GM21526 (cell line): ENCODE data around the gene SYVN1.
"Not testable (repeated sequence)": the region's sequence is repeated elsewhere in the genome, so short reads cannot be mapped to it uniquely, and the experiment has no call there.

Experiments used
- ATAC-seq: cut with Tn5 transposase; IDR thresholded peaks from one replicate; pipeline ENCODE4 v1.9.1; 2021; ENCODE audit warnings: moderate library complexity; ENCODE audit not compliant: unreplicated experiment, low FRiP score

SYVN1 gene

DNA sequence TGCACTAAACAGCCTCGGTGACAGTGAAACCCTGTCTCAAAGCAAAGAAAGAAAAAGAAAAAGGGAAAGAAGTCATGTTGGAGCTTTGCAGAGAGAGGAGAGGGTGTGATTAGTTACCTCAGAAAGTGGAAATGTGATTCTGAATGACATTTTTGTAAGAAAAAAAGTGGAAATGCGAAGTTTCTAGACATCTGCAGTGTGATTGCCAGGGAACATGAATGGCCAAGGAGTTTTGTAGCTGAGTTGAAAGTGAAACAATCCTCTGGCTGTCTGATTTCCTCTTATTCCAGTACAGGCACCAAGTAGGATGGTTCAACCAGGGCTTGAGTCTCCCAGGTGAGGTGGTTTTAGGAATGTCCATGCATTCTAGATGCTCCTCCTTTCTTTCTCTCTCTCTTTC, 17.8 kb upstream of the SYVN1 start:
- ATAC-seq, result no peak

GRCh38 chr11:65151331-65151899, 17.1 kb upstream of the SYVN1 start:
- no peak for ATAC-seq

DNA sequence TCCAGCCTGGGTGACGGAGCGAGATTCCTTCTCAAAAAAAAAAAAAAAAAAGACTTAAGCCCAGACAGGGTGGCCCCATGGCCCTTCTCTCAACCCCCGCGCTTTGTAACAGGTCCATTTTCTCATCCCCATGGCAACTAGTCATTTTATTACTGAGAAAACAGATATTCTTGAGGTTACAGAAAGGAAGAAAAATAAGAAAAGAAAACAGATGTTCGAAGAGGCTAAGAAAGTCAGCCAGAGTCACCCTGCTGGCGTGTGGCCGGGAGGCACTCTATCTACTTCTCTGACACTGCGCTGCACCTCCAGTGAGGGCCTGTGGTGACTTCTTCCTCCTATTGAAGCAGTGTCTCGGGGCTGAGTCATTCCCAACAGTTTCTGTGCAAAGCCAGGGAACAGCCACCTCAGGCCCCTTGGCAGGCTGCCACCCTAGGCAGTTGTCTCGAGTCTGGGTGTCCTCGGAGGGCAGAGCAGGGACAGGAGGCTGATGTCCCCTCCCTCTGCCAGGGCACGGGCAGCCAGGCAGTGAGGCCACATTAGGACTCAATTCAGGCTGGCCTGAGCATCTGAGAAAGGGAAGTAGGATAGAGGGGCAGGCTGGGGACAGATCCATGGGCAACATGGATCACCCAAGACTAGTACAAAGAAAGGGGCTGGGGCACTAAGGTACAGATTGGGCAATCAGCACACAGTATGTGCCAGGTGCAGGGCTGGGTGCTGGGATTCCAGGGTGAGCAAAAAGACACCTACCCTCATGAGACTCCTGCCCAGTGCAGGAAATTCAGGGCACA, 16.4 kb upstream of the SYVN1 start:
- ATAC-seq, result no peak

- ATAC-seq, result not testable (repeated sequence)
Measured at GRCh38 chr11:65150131-65150508, 15.8 kb upstream of the SYVN1 start.

GRCh38 chr11:65148657-65149056, 14.3 kb upstream of the SYVN1 start:
- ATAC-seq, result no peak

DNA sequence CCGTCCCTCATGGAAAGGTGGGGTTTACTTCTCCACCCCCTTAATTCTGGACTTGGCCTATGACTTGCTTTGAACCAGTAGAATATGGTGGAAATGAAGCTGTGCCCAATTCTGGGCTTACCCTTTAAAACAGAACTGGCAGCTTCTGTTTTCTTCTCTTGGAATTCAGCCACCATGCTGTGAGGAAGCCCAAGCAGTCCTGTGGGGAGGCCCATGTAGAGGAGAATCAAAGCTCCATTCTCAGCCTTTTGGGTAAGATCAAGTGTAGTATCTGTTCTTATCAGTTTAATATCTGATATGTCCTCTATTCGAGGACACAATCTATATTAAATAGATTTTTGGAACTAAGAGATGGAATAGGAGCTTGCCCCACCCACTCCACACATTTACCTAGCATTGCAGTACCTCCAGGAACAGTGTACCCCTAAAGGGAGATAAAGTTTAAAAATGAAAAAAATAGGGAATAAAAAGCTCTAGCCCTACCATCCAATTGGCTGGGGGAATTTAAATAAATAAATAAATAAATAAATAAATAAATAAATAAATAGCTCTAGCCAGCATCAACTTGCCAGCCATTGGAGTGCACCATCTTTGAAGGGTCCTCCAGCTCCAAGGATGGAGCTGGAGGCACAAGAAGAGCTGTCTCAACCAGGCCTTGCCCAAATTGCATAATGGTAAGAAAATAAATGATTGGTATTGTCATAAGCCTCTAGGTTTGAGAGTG, 13.2 kb upstream of the SYVN1 start:
- ATAC-seq, result no peak

- no peak for ATAC-seq
Measured at GRCh38 chr11:65141896-65142494, 7.7 kb upstream of the SYVN1 start.

DNA sequence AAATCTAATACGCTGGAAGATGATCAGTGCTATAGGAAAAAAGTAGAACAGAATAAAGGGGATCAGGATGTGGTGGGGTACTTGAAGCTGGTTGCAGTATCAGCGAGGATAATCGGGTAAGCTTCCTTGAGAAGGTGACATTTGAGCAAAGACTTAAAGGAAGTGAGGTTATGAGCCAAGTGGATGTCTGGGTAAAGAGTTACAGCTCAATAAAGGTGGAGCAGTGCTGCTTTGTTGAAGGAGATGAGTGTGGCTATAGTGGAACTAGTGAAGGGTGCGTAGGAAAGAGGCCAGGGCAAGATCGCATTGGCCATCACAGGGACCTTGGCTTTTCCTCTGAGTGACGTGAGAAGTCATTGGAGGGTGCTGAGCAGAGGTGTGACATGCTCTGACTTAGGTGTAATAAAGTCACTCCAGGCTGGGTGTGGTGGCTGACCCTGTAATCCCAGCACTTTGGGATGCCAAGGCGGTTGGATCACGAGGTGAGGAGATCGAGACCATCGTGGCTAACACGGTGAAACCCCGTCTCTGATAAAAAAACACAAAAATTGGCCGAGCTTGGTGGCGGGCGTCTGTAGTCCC, 2.3 kb upstream of the SYVN1 start:
- ATAC-seq, result no peak

DNA sequence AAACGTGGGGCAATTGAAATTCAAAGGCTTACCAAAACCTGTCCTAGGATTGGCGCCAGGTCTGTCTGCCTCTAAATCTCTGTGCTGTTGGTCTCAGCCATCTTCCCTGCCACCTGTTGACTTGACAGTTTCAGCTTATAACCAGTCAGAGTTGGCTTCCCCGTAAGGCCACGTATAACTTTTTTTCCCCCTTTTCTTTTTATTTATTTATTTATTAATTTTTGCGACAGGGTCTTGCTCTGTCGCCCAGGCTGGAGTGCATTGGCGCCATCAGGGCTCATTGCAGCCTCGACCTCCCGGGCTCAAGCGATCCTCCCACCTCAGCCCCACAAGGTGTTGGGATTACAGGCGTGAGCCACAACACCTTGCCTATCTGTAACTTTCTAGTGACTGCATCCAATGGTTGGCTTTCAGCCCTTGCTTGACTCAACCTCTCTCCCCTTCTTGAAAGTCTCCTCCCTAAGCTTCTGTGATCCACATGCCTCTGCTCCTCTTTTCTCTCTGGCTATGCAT, 1.4 kb upstream of the SYVN1 start:
- no peak for ATAC-seq

- peak; percentile 49 for ATAC-seq
Measured at GRCh38 chr11:65134952-65135632, 773 bp upstream of the SYVN1 start.

- ATAC-seq, result no peak
Measured at GRCh38 chr11:65133724-65134123, 595 bp downstream of the SYVN1 start.

GRCh38 chr11:65132988-65133700, 1.2 kb downstream of the SYVN1 start:
- no peak for ATAC-seq

- ATAC-seq, result no peak
Measured at GRCh38 chr11:65132238-65132987, 1.9 kb downstream of the SYVN1 start.

GRCh38 chr11:65131895-65132237, 2.5 kb downstream of the SYVN1 start:
- no peak for ATAC-seq

DNA sequence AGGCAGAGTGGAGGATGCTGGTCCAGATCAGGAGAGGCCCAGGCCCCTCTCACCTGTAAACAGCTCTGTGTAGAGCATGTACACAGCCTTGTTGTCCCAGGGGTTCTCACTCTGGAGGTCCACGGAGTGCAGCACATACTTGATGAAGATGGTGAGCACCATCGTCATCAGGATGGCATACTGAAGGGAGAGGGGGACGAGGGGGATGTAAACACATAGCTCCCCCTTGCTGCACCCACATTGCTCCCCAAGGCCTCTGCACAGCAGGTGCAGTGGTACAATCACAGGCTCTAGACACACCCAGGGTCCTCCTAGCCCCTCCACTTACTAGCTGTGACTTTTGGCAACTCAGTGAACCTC, 2.9 kb downstream of the SYVN1 start:
- ATAC-seq, result no peak

- ATAC-seq, result no peak
Measured at GRCh38 chr11:65130631-65131416, 3.5 kb downstream of the SYVN1 start.

GRCh38 chr11:65129649-65130441, 4.5 kb downstream of the SYVN1 start:
- no peak for ATAC-seq
